ENCODE results near the gene UGT1A6.

UGT1A6 gene

GRCh38 chr2:233801357-233802131, 108.9 kb downstream of the UGT1A6 start:
- no peak for DNase-seq (ENCODE audit: low spot score)

GRCh38 chr2:233802132-233802815, 109.6 kb downstream of the UGT1A6 start:
- no peak for DNase-seq (ENCODE audit: low spot score)

- no peak for DNase-seq (ENCODE audit: low spot score)
These were observed 110.7 kb downstream of the UGT1A6 start for GRCh38 chr2:233803292-233803911.

GRCh38 chr2:233803994-233804393, 111.3 kb downstream of the UGT1A6 start:
- DNase-seq (ENCODE audit: low spot score) = no peak

- DNase-seq (ENCODE audit: low spot score) = no peak
These were observed 114.7 kb downstream of the UGT1A6 start for GRCh38 chr2:233807215-233807865.

- DNase-seq (ENCODE audit: low spot score) = no peak
These were observed 115.6 kb downstream of the UGT1A6 start for GRCh38 chr2:233807966-233808935.

- DNase-seq (ENCODE audit: low spot score) = no peak
These were observed 117.7 kb downstream of the UGT1A6 start for GRCh38 chr2:233810385-233810784.

- DNase-seq (ENCODE audit: low spot score) = no peak
These were observed 118.4 kb downstream of the UGT1A6 start for GRCh38 chr2:233811087-233811486.

- no peak for DNase-seq (ENCODE audit: low spot score)
These were observed 119.0 kb downstream of the UGT1A6 start for GRCh38 chr2:233811732-233812131.

GRCh38 chr2:233813236-233814055, 120.8 kb downstream of the UGT1A6 start:
- no peak for DNase-seq (ENCODE audit: low spot score)

- no peak for DNase-seq (ENCODE audit: low spot score)
These were observed 121.6 kb downstream of the UGT1A6 start for GRCh38 chr2:233814056-233814835.

- no peak for DNase-seq (ENCODE audit: low spot score)
These were observed 123.2 kb downstream of the UGT1A6 start for GRCh38 chr2:233815861-233816260.

- DNase-seq (ENCODE audit: low spot score) = no peak
These were observed 123.6 kb downstream of the UGT1A6 start for GRCh38 chr2:233816334-233816733.

- no peak for DNase-seq (ENCODE audit: low spot score)
These were observed 124.1 kb downstream of the UGT1A6 start for GRCh38 chr2:233816771-233817170.

GRCh38 chr2:233817361-233817911, 124.7 kb downstream of the UGT1A6 start:
- DNase-seq (ENCODE audit: low spot score) = no peak

GRCh38 chr2:233817995-233818638, 125.4 kb downstream of the UGT1A6 start:
- DNase-seq (ENCODE audit: low spot score) = no peak

- DNase-seq (ENCODE audit: low spot score) = no peak
These were observed 126.2 kb downstream of the UGT1A6 start for GRCh38 chr2:233818639-233819621.

Measured in AG08395 (cell line).